Mucosa of rectum (tissue), 2 donors: ENCODE results near the gene MCOLN3.
"Not testable (repeated sequence)": the region's sequence is repeated elsewhere in the genome, so short reads cannot be mapped to it uniquely, and the experiment has no call there.

Experiments used
- H3K27ac ChIP-seq, 2 donors: one replicate each; pipeline ENCODE4 v1.7.0; 2013; ENCODE audit warnings: inconsistent platforms in 2 of 2, low read depth in 2 of 2, low read length in 2 of 2
- H3K27me3 ChIP-seq, 2 donors: one replicate each; pipeline ENCODE4 v1.7.0; 2013; ENCODE audit warnings: low read length in 2 of 2; ENCODE audit not compliant: control insufficient read depth in 2 of 2, insufficient read depth in 2 of 2
- H3K36me3 ChIP-seq, 2 donors: one replicate each; pipeline ENCODE4 v1.7.0; 2013; ENCODE audit warnings: low read length in 2 of 2; ENCODE audit not compliant: control insufficient read depth in 2 of 2, insufficient read depth in 2 of 2
- H3K4me1 ChIP-seq, 2 donors: one replicate each; pipeline ENCODE4 v1.7.0; 2013; ENCODE audit warnings: low read length in 2 of 2, mild to moderate bottlenecking in 1 of 2; ENCODE audit not compliant: control insufficient read depth in 2 of 2, insufficient read depth in 2 of 2
- H3K4me3 ChIP-seq, 2 donors: one replicate each; pipeline ENCODE4 v1.7.0; 2013; ENCODE audit warnings: low read length in 2 of 2
- H3K9ac ChIP-seq, 2 donors: one replicate each; pipeline ENCODE4 v1.7.0; 2013; ENCODE audit warnings: low read length in 2 of 2, low read depth in 1 of 2, mild to moderate bottlenecking in 1 of 2
- H3K9me3 ChIP-seq, 2 donors: one replicate each; pipeline ENCODE4 v1.7.0; 2013; ENCODE audit warnings: low read length in 2 of 2; ENCODE audit not compliant: control insufficient read depth in 2 of 2
- donor health status: healthy.
- donor health status: Normal muscosa, but diverticular disease.

MCOLN3 gene

DNA sequence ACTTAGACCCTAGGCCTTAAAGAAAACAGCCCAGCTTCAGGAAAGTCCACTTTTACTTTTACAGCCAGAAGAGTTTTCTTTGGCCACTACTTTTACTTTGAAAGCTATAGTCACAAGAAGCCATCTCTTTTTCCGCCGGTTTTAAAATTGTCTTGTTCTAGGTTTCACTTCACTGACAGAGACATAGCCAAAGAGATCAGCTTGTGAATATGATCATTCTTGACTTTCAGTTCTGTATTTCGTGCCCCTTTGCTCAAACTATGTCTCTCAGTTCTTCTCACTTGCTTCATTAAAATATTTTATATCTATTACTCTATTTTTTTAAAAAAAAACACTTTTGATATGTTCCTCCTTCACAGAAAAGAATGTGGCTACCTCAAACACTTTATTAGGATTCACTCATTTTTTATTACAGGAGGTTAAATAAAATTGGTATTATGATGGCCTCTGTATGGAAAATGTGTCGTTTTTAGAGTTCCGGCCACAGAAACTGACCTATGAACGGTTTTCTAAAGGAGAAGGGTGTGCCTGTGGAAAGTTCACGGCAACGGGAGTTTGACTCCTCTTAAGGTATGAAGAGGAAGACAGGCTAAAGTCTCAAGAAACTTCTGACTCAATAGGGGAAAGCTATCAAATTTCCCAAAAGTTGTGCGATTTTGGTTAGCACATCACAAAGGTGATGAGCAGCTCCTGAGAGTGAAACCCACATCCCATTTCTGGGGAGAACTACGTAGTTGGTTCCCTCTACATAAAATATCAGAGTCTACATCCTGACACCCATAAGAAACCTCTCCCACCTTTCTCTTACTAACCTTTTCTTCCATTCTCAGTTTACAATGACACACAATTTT lies 52.6 kb downstream of the MCOLN3 start:
- Histone ChIP-seq H3K27me3 (peaks cover 10 to 14% of the 10 kb centered on the region in 2 donors), H3K9me3 (no peaks in the 10 kb centered on the region), H3K9ac (peak overlapping the region; percentile 38 to 45), H3K36me3 (no peaks in the 10 kb centered on the region), H3K4me3 (peak overlapping the region; percentile 60 to 76), H3K4me1 (peaks cover 18 to 25% of the 10 kb centered on the region in 2 donors), H3K27ac (peak overlapping the region in 1 of 2 donors; percentile 46)

DNA sequence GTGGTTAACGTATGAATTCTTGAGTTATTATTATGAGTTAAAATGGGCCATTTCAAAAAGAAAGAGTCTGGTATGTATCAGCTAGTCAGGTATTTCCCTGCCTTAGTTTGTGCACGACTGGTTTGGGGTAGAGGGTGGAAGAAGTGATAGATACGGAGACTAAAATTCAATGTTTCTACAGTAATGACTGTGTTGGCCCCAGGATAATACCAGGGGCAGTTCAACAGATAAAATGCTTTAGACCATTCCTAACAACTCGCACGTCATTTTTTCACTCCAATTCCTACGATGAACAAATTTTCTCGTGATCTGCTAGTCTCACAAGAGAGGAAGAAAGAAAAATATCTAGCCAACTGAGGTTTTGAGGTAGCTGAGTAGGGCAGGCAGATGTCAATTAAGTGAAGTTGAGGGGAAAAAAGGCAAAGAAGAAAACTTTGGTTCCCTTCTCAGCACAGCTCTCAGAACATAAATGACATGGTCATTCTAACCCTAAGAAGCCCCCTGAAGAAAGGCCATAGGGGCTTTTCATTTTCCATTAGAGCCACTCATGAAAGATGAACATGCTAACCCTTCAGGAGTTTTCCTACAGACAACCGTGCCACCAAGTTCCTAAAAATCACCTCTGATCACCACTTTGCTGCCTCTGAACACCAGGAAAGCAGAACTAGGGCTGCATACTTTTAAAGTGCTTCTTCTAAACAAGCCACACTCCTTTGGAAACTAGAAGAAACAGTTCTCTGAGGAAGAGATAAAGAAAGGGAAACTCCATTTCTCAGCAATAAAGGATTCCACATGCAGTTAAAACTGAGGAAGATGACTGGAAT lies 57.0 kb downstream of the MCOLN3 start:
- Histone ChIP-seq H3K36me3 (no peaks in the 10 kb centered on the region), H3K27me3 (peaks cover 0 to 6% of the 10 kb centered on the region in 2 donors), H3K4me1 (peaks cover under 1 to 8% of the 10 kb centered on the region in 2 donors), H3K9ac (no peak overlapping the region), H3K4me3 (no peak overlapping the region), H3K9me3 (no peaks in the 10 kb centered on the region), H3K27ac (no peak overlapping the region)

DNA sequence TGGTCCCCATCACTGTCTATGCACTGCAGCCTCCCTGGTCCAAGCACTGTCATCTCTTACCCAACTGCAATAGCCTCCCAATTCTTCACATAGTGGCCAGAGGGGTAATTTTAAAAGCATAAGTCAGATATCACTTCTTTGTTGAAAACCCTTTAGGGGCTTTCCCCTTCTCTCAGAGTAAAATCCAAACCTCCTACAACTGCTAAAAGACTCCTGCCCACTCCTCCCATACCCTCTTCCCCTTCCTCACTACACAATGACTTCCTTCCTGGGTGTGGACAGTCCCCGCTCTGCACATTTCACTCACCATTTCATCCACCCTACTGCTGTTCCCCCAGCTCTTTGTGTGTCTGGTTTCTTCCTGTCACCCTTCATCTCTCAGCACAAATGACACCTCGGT lies 59.7 kb downstream of the MCOLN3 start:
- Histone ChIP-seq H3K9me3 (no peaks in the 10 kb centered on the region), H3K9ac (no peak overlapping the region), H3K27me3 (no peaks in the 10 kb centered on the region), H3K4me3 (no peak overlapping the region), H3K36me3 (no peaks in the 10 kb centered on the region), H3K27ac (no peak overlapping the region), H3K4me1 (no peaks in the 10 kb centered on the region)

- H3K27ac ChIP-seq, H3K4me1 ChIP-seq, H3K36me3 ChIP-seq: not testable (repeated sequence)
Measured at GRCh38 chr1:84986561-84986960, 61.7 kb downstream of the MCOLN3 start.

DNA sequence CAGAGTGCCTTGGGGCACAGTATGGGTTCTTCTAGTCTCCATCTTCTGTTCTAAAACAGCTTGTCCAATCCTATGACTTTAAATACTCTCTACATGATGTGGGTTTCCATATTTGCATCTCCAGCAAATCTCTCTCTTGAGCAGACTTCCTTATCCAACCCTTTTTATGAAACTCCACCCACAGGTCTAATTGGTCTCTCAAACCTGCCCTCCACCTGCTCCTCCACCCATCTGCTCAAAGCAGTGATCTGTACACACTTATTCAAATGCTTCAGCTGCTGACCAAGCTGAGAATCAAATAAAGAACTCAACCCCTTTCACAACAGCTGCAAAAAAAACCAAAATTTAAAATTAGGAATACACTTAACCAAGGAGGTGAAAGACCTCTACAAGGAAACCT lies 62.9 kb downstream of the MCOLN3 start:
- Histone ChIP-seq H3K27ac (no peak overlapping the region), H3K27me3 (no peaks in the 10 kb centered on the region), H3K9ac (no peak overlapping the region), H3K4me3 (no peak overlapping the region), H3K36me3 (no peaks in the 10 kb centered on the region), H3K4me1 (no peaks in the 10 kb centered on the region), H3K9me3 (no peaks in the 10 kb centered on the region)

More at GRCh38 chr1:84986561-84986960, 61.7 kb downstream of the MCOLN3 start:
- not testable (repeated sequence) for H3K4me3 ChIP-seq, H3K9ac ChIP-seq, H3K9me3 ChIP-seq, H3K27me3 ChIP-seq

GRCh38 chr1:84982395-84982794 lies 65.9 kb downstream of the MCOLN3 start:
- no peaks in the 10 kb centered on the region for H3K9me3 ChIP-seq
- H3K27ac ChIP-seq: no peak overlapping the region

DNA sequence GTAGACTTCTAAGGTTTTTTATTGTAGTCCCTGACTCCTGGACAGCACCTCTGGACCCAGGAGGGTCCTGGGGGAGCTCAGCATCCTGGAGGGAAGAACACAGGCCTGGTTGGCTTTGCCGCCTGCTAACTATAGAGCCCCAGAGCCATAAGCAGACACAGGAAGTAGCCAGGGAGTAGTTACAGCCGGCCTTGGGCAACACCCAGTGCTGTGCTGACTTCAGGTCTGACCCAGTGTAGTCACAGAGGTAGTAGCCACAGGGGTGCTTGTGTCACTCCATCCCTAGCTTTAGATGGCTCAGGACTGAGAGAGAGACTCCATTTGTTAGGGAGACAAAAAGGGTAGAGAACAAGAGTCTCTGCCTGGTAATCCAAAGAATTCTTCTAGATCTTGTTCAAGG lies 73.3 kb downstream of the MCOLN3 start:
- H3K9me3 ChIP-seq: no peaks in the 10 kb centered on the region

More at GRCh38 chr1:84982395-84982794, 65.9 kb downstream of the MCOLN3 start:
- no peaks in the 10 kb centered on the region for H3K27me3 ChIP-seq
- no peaks in the 10 kb centered on the region for H3K4me1 ChIP-seq
- H3K4me3 ChIP-seq: no peak overlapping the region
- H3K9ac ChIP-seq: no peak overlapping the region
- no peaks in the 10 kb centered on the region for H3K36me3 ChIP-seq

DNA sequence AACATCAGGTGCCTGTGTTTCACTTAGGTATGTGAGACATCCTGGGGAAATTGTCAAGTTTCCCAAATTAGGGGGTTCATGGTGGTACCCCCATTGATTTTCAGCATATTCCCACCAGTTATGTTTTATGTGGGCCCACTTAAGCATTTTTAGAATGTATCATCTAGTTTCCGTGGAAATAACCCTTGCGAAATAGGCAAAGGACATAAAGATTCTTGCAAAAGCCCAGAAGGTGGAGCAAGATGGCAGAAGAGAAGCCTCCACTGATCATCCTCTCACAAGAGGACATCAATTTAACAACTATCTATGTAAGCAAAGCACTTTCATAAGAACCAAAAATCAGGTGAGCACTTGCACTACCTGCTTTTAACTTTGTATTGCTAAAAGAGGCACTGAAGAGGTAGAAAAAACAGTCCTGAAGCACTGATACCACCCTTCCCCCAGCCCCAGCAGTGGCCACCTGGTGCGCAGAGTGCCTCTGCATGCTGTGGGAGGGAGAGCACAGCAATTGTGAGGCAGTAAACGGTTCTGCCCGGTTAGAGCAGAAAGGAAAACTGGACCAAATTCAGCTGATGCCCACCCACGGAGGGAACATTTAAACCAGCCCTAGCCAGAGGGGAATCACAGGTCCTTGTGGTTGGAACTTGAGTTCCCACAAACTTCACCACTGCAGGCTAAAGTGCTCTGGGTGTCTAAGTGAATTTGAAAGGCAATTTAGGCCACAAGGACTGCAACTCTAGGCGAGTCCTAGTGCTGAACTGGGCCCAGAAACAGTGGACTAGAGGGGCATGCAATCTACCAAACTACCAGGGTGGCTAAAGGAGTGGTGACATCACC lies 74.6 kb downstream of the MCOLN3 start:
- Histone ChIP-seq H3K27me3 (no peaks in the 10 kb centered on the region), H3K27ac (no peak overlapping the region), H3K4me3 (no peak overlapping the region), H3K9ac (no peak overlapping the region), H3K9me3 (no peaks in the 10 kb centered on the region), H3K36me3 (no peaks in the 10 kb centered on the region), H3K4me1 (peaks cover 3 to 17% of the 10 kb centered on the region in 2 donors)

More for the DNA sequence above, 73.3 kb downstream of the MCOLN3 start:
- H3K27ac ChIP-seq: no peak overlapping the region
- H3K9ac ChIP-seq: no peak overlapping the region
- H3K36me3 ChIP-seq: no peaks in the 10 kb centered on the region
- H3K4me1 ChIP-seq: peaks cover 3 to 13% of the 10 kb centered on the region in 2 donors
- peak overlapping the region in 1 of 2 donors; percentile 10 for H3K4me3 ChIP-seq
- no peaks in the 10 kb centered on the region for H3K27me3 ChIP-seq

DNA sequence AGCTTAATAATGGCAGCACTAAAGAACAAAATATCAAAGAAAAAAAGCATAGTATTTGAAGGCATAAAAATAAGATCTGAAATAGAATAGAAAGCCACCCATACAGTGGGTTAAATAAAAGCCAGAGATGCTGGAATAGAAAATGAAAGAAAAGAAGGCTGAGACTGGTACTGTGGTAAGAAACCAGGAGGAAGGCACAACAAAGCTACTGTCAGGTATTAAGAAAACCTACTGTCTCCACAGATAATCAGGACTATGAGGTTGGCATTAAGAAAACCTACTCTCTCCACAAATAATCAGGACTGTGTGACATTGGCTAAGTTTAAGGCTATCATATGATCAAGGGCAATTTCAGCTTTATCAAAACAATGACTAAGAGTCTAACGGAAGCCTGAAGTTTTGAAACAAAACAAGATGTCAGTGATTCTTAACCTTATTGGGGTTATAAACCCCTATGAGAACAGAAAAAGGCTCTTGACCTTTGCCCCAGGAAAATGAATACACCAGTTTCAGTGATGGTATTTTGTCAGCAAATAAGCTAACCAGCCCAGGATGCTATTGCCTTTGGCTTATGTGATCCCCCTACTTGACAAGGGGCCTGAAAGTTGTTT lies 75.8 kb downstream of the MCOLN3 start:
- Histone ChIP-seq H3K9ac (no peak overlapping the region), H3K27ac (no peak overlapping the region), H3K4me1 (peaks cover 3 to 27% of the 10 kb centered on the region in 2 donors)

More for the DNA sequence above, 75.8 kb downstream of the MCOLN3 start:
- no peaks in the 10 kb centered on the region for H3K36me3 ChIP-seq
- H3K4me3 ChIP-seq: no peak overlapping the region
- no peaks in the 10 kb centered on the region for H3K9me3 ChIP-seq
- H3K27me3 ChIP-seq: no peaks in the 10 kb centered on the region
